Measurements from ENCODE around the gene CRK.
A peak's percentile ranks its signal among the peaks of the same experiment; 100 is the strongest.
"Not testable (repeated sequence)": the region's sequence is repeated elsewhere in the genome, so short reads cannot be mapped to it uniquely, and the experiment has no call there.

CRK gene

DNA sequence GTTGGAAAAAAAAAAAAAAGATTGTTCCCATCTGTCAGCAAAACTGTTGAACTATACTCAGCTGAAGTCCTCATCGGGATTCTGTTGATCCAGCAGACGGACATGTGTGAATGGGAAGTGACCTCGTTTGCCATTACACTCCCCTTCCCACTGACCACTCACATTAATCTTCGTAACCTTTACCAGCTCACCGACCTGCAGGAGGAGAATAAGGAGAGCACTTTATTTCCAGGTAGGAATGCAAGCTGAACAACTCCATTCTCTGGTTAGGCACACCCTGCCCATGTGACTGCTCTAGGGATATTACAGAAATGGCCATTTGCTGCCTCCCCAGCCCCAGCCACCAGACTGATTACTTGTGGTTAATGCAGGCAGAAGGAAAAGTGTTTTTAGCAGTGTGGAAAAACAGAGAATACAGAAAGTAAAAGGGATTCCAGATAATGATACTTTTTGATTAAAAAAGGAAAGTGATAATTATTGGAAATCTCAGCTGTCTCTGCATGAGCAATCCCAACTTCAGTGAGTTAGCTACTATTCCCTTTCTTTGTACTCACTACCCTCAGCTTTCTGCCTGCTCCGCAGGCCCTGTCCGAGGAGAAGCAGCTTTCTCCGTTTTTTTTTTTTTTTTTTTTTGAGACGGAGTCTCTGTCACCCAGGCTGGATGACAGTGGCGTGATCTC lies 32.4 kb downstream of the CRK start:
- DNase-seq (ENCODE audit: low read depth in 2 of 2), result no peak

DNA sequence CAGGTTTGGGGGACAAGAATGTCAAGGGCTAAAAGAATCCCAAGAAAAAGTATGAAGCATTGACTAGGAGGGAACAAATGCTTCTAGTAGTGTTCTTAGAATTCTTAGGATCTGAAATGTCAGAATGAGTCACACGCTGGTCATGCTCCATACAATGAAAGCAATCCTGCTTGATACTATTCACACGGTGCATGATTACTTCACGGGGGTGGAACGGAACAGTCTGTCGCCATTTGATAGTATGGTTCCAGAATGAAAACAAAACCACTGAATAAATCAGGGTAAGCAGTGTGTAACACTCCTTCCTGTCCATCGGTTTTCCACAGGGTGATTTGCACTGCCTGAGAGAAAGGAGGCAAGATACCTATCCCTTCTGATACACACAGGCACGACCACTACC lies 33.1 kb downstream of the CRK start:
- DNase-seq (ENCODE audit: low read depth in 2 of 2), result no peak

DNA sequence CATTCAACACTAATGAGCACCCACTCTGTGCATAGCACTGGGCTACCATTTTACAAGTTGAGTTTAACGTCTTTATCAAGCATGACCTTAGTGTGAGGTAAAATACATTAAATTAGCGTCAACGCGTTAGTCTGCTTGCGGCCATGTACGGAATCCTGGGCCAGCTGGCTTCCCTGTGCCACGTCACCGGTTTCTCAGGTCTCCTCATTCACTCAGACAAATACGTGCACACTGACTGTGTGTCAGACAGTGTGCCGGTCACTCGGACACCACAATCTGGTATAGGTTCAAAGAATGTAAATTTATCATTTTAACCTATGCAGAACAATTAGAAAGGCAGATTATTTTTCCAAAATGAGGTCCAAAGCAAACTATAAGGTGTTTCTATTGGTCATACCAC lies 34.6 kb downstream of the CRK start:
- DNase-seq (ENCODE audit: low read depth in 2 of 2), result no peak

DNA sequence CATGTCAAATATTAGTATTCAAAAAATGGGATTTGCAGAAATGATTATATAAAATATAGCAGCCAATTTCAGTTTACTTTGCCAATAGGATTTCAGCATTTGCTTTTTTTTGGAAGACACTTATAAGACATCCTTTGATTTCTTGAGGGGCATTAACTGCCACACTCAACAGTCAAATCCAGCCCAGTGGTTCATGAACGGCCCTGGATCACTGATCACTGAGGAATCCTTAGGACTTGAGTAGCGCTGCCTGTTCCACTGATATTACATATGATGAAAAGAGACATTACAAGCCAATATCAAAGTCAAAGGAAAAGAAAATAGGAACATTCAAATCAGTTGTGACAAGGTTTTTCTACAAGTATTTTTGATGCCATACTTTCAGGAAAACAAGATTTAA lies 35.1 kb downstream of the CRK start:
- no peak for DNase-seq (ENCODE audit: low read depth in 2 of 2)

DNA sequence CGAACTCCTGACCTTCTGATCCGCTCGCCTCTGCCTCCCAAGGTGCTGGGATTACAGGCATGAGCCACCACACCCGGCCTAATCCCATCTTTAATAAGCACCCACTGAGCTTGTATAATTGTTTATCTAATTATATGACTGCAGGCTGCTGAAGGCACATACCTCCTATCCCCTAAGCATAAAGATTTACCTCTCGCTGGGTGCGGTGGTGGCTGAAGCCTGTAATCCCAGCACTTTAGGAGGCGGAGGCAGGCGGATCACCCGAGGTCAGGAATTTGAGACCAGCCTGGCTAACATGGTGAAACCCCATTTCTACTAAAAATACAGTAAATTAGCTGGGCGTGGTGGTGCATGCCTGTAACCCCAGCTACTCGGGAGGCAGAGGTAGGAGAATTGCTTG lies 35.9 kb downstream of the CRK start:
- no peak for DNase-seq (ENCODE audit: low read depth in 2 of 2)

DNA sequence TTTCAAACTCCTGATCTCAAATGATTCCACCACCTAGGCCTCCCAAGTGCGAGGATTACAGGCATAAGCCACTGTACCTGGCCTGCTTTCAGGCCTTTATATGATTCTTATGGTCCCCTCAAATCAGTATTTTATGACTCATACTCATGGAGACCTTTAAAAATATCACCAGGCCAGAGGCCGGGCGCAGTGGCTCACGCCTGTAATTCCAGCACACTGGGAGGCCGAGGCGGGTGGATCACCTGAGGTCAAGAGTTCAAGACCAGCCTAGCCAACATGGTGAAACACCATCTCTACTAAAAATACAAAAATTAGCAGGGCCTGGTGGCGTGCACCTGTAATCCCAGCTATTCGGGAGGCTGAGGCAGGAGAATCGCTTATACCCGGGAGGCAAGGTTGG lies 37.6 kb downstream of the CRK start:
- DNase-seq (ENCODE audit: low read depth in 2 of 2), result not testable (repeated sequence)

DNA sequence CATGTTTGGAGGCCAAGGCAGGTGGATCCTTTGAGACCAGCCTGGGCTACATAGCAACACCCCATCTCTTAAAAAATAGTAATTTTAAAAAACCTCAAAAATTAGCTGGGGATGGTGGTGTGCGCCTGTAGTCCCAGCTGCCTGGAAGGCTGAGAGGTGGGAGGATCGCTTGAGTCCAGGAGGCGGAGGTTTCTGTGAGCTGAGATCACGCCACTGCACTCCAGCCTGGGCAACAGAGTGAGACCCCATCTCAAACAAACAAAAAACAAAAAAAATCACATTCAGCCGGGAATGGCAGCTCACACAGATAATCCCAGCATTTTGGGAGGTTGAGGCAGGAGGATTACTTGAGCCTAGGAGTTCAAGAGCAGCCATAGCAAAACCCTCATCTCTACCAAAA lies 39.6 kb downstream of the CRK start:
- DNase-seq (ENCODE audit: low read depth in 2 of 2), result no peak

DNA sequence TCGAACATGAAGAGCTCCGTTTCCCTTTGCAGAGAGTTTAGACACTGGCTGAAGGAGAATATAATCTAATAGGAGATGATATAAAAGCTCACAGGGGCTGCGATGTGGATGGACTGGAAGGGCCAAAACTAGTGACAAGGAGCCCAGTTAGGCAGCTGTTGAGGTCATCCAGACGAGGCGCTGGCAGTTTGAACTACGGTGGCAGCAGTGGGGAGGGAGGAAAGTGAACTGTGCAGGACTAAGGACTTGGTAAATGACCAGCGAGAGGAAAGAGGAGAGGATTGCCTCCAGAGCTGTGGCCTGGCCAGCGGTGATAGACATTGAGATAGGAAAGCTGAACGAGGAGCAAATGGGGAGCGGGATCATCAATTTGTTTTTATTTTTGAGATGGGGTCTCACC lies 41.4 kb downstream of the CRK start:
- DNase-seq (ENCODE audit: low read depth in 2 of 2), result no peak

DNA sequence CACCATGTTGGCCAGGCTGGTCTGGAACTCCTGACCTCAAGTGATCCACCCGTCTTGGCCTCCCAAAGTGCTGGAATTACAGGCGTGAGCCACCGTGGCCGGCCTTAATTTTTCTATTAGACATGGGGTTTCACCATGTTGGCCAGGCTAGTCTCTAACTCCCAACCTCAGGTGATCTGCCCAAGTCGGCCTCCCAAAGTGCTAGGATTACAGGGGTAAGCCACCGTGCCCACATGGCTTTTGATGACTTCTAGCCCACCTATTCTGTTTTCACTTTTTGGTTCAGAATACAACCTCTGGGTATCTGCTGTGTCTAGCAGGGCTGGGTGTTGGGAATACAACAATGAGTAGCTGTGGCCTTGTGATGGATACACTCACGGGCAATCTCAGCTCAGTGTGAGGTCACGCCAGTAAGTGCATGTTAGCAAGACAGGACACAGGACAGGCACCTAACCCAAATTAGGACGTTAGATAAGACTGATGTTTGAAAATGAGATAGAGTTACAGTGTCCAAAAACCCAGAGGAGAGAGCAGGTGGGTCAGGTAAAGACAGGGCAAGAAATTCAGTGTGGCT lies 41.9 kb downstream of the CRK start:
- no peak for DNase-seq (ENCODE audit: low read depth in 2 of 2)

DNA sequence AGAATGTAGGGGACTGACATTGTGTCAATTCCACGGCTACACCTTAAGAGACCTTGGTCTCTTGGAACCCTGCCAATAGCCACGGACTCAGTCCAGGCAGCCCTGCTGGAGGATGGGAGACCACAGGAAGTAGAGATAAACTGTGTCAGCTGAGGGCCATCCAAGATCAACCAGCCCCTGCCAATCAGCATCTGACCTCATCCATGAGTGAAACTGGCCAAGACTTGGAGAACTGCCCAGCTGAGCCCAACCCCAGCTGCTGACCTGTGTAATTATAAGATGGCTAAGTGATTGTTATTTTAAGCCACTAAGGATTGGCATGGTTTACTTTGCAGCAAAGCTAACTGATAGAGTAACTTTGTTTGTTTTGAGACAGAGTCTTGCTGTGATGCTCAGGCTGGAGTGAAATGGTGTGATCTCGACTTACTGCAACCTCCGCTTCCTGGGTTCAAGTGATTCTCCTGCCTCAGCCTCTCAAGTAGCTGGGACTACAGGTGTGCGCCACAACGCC lies 42.7 kb downstream of the CRK start:
- no peak for DNase-seq (ENCODE audit: low read depth in 2 of 2)

DNA sequence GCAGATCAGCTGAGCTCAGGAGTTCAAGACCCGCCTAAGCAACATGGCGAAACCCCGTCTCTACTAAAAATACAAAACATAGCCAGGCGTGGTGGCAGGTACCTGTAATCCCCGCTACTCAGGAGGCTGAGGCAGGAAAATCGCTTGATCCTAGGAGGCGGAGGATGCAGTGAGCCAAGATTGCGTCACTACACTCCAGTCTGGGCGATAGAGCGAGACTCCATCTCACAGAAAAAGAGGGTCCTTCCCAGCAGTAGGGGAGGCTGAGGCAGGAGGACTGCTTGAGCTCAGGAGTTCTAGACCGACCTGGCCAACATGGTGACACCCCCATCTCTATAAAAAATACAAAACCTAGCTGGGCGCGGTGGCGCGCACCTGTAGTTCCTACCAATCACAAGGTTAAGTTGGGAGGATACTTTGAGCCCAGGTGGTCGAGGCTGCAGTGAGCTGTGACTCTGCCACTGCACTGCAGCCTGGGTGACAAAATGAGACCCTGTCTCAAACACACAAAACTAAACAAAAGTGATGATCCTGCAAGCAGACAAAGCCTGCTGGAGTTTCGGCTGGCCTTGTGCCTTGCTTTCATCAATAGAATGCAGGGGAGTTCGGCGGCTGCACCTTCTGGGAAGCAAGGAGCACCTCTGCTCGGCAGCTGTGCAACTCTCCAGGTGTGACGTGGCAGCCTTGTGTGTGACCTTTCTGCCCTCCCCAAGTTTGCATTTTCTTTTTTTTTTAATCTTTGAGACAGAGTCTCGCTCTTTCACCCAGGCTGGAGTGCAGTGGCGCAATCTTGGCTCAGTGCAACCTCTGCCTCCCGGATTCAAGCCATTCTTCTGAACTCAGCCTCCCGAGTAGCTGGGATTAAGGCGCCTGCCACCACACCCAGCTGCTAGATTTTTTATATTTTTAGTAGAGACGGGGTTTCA lies 43.6 kb downstream of the CRK start:
- DNase-seq (ENCODE audit: low read depth in 2 of 2), result no peak

DNA sequence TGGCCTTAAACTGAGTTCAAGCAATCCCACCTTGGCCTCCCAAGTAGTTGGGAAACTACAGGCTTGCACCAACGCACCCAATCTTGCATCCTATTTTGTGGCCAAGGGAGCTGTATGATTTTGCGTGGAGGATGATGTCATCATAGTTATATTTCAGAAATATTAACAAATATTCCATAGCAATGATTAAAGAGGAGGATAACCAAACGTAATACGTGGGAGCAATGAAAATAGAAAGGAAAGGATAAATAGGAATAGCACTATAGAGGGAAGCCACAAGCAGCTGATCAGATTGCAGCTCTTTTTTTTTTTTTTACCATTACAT lies 53.8 kb downstream of the CRK start:
- DNase-seq (ENCODE audit: low read depth in 2 of 2), result no peak

DNA sequence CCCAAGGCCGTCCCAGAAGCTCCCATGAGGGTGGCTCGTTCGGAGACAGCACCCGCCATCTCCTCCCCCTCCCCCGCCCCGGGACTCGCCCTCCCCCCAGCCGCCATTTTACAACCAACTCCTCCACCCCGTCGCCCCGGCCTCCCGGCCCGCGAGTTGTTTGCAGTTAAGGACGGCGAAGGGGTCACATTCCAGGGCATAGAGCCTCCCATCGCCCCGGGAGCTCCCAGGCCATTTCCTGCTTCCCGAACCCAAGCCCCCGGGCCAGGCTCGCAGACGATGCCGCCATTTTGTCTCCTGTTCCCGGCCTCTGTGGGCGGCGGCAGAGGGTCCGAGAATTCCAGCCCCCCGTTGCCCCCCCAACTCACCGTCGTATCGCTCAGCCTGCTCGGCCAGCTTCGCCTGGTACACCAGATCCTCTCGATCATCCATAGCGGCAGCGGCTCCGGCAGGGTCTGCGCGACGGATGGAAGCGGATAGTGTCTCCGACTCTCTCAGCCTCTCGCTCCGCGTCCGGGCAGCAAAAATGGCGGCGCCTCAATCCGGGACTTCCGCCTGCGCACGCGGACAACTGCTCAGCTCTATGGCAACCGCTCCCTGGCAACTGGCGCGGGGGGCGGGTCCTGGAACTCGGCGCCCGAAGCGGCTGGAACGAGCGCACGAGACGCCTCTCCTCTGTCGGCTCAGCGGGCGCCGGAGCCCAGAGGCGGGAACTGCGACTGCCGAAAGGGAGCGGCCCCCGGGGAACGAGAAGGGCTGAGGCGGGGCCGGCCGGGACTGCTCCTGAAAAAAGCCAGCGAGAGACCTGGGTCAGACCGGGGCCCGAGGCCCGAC lies 56.1 kb downstream of the CRK start, which contains the start of gene YWHAE:
Gene YWHAE (minus strand): TSS at position 544 of the 834 bp plus-strand sequence. CDS start 112 bp downstream, at position 432.
- peak; percentile 94 to 96 for DNase-seq (ENCODE audit: low read depth in 2 of 2)

DNA sequence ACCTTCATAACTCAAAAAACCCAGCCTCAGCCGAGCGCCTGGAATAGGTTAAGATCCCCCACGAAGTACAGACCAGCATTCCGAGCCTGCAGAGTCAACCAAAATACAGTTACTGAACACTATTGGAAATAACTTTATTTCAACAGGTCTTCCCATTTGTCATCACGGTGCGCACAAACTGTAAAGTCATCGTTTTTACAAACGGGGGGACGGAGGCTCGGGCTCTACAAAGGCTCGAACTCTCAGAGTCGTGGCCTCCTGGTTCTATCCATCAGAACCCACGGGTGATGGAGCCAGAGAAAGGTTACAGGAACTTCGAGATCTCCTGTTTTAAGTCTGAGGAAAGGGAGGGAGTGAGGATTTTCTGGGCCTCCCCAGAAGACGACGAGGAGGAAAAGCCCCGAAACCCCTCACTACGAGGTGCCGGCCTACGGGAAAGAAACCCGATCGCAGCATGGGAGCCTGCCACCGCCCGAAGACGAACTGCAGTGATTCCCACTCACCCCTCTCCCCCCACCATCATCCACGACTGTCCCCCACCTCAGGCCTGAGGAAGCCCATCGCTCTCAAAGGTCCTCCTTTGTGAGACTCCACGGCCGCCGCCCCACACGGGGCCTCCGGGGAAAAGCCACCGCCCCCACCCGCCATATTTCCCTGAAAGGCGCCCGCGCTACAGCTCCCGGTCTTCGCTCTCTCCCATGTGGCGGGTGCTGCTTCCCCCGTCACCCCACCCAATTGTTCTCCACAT lies 56.9 kb downstream of the CRK start:
- peak in 1 of 2 donors; percentile 11 for DNase-seq (ENCODE audit: low read depth in 2 of 2)

DNA sequence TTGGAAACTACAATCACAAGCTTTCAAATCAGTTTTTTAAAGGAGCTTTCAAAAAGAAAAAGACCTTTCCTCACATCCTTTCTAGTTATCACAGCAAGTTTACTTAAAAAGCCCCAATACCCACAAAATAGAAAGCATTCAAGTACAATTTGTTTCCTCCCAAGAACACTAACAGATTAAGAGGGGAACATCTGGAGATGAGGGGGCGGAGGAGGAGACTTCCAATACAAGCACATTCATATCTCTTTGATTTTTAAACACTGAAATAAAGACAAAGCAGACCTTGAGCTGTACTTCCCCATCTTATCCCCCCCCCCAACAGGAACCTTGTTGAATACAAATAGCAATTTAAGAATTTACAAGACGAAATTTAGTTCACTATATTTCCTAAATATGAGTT lies 58.0 kb downstream of the CRK start:
- DNase-seq (ENCODE audit: low read depth in 2 of 2), result no peak

DNA sequence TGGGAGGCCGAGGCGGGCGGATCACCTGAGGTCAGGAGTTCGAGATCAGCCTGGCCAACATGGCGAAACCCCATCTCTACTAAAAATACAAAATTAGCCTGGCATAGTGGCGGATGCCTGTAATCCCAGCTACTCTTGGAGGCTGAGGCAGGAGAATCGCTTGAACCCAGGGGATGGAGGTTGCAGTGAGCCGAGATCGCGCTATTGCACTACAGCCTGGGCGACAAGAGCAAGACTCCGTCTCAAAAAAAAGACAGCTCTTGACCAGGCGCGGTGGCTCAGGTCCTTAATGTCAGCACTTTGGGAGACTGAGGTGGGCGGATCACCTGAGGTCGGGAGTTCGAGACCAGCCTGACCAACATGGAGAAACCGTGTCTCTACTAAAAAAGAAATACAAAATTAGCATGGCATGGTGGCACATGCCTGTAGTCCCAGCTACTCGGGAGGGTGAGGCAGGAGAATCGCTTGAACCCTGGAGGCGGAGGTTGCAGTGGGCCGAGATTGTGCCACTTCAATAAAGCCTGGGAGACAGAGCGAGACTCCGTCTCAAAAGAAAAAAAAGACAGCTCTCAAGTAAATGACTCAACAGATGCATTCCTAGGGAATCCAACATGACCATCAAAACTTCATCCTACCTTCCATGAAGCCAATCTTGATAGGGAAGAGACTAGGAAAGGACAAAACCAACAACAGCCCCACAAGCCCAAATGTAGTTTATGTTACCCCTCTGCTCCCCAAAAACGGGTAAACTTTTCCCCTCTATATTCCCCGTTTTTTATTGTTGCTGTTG lies 60.0 kb downstream of the CRK start:
- DNase-seq (ENCODE audit: low read depth in 2 of 2), result not testable (repeated sequence)

DNA sequence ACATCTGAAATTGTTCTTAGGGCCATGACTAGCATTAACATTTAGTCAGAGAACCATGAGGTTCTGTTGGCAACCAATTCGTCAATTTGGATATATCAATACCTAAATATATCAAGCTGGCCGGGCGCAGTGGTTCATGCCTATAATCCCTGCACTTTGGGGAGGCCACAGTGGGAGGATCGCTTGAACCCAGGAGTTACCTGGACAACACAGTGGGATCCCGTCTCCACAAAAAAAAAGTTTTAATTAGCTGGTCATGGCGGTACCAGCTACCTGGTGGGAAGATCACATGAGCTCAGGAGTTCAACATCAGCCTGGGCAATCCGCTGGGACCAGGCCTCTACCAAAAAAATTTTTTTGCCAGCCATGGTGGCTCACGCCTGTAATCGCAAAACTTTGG lies 64.5 kb downstream of the CRK start:
- DNase-seq (ENCODE audit: low read depth in 2 of 2), result no peak

DNA sequence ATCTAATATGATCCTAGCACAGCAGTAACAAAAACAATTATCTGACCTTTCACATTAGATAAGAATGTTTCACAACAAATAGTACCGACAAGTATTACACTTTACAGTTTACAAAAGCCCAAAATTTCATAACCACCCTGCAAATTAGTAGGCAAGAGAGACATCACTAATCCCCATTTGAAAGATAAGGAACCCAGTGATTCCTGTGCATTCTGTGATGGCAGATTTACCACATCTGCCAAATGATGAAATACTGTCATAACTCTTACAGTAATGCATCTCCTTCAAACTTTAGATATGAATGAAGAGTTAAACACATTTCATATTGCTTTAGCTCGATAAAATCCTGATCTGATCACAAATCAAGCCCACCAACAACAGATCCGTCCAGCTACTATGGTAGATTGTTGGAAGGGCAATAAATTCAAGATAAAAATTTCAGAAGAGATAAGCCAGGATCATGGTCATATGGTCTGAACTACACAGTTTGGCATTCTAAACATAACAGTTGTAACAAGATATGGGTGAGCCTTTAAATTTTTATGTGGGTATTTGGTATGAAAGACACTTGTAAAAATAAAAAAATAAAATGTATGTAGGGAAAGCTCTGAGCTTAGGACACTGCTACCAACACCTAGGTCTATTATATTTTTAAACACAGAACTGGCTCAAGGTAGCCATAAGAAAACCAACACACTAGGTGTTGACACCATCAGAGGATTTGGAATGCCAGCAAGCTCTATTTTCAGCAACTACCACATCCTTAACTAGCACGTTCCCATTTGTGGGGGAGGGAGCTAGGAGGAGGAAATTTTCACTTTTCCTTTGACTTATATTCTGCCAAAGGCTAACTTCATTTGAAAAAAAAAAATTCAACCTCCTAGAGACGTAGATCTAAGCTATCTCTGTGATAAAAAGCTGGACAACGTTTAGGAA lies 65.3 kb downstream of the CRK start:
- DNase-seq (ENCODE audit: low read depth in 2 of 2), result no peak

All from stimulated activated CD4-positive, alpha-beta T cell treated with anti-CD3 and anti-CD28 coated beads, Interleukin-1b, Interleukin-23, amount 100 ng/mL, for 4 hours (primary cell).